Lower lobe of right lung (tissue), 2 donors: ENCODE data around the gene STAMBPL1. TPM values are rescaled to one million over a fixed set of nuclear protein-coding genes. Genes with fewer than 3 reads are reported as not detected.

ENCODE experiments used
- ATAC-seq, 2 donors: fragments of 200-7000 bp; cut with Tn5 transposase; one replicate each; pipeline ENCODE4 v1.9.1; 2020 to 2022; ENCODE audit warnings: mild to moderate bottlenecking in 2 of 2, moderate library complexity in 2 of 2
- DNase-seq: peaks from one replicate; pipeline ENCODE4 v3.0.0-alpha.2; 2020
- H3K27ac ChIP-seq: fragments of 200-600 bp; one replicate; pipeline ENCODE4 v1.8.0; 2022
- H3K27me3 ChIP-seq: fragments of 200-600 bp; one replicate; pipeline ENCODE4 v1.8.0; 2022; ENCODE audit warnings: low read depth
- H3K36me3 ChIP-seq: fragments of 200-600 bp; one replicate; pipeline ENCODE4 v1.8.0; 2022; ENCODE audit warnings: mild to moderate bottlenecking
- H3K4me1 ChIP-seq: fragments of 200-600 bp; one replicate; pipeline ENCODE4 v1.8.0; 2022
- H3K4me3 ChIP-seq: fragments of 200-600 bp; one replicate; pipeline ENCODE4 v1.8.0; 2022; ENCODE audit warnings: mild to moderate bottlenecking
- H3K9me3 ChIP-seq: fragments of 200-600 bp; one replicate; pipeline ENCODE4 v1.8.0; 2022
- CTCF ChIP-seq: fragments of 200-600 bp; IDR thresholded peaks from one replicate; pipeline ENCODE4 v1.8.0; 2022; ENCODE audit warnings: antibody characterized with exemption, mild to moderate bottlenecking
- intact Hi-C: fragments of 100-400 bp; cut with DNase I; formaldehyde crosslinking; loops from one replicate; pipeline ENCODE4 v1.11.0; 2022
- total RNA-seq: library from RNA; stranded (reverse); fragmentation: NEBNext Ultra II Directional; extraction: Animal tissue kit (Norgen Biotek cat#: 25700); gene quantifications from one replicate; pipeline ENCODE4 v1.2.1, GENCODE V29; 2021
- donor health status: DM: no; HTN: yes; CAD: no; lungs with severe emphysema.

The STAMBPL1 gene
- total RNA-seq, 1 donor from 2014 or later = 7.1 TPM

GRCh38 chr10:88943778-88944177 lies 63.7 kb downstream of the STAMBPL1 start:
- intact Hi-C loops = no loop called here
- no peaks in the 10 kb centered on the region for H3K4me1 ChIP-seq
- no peak for TF ChIP-seq CTCF
- H3K36me3 ChIP-seq = peaks cover 38% of the 10 kb centered on the region
- H3K4me3 ChIP-seq = no peak overlapping the region
- no peak overlapping the region for H3K27ac ChIP-seq
- ATAC-seq = no peak
- DNase-seq = no peak
- H3K9me3 ChIP-seq = no peaks in the 10 kb centered on the region
- H3K27me3 ChIP-seq = no peaks in the 10 kb centered on the region

DNA sequence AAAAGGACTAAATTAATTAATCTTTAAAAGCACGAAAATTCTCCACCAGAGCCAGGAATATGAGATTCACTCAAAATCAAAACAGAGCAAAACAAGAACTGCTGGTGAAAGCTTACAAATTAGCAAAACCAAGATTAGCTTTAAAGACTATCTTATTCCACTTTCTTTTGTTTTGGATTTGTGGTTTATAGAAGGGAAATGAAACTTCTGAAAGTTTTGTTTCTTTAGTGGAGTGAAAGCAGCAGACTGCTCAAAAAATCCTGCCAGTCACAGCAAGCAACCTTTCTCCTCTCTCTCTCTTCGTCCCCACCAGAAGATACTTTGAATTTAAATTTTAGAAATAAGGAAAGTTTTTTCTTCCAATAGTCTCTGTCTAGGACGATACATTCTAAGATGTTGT lies 64.8 kb downstream of the STAMBPL1 start:
- ATAC-seq = no peak
- no peak for TF ChIP-seq CTCF
- intact Hi-C loops = no loop called here

DNA sequence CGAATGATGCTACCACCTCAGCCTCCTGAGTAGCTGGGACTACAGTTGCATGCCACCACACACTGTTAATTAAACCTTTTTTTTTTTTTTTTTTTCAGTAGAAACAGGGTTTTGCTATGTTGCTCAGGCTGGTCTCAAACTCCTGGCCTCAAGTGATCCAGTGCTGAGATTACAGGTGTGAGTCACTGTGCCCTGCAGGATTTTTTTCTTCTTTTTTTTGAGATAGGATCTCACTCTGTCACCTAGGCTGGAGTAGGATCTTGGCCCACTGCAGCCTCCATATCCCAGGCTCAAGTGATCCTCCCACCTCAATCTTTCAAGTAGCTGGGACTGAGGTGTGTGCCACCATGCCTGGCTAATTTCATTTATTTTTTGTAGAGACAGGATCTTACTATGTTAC lies 66.2 kb downstream of the STAMBPL1 start:
- intact Hi-C loops = no loop called here
- no peak for TF ChIP-seq CTCF
- DNase-seq (no peak), ATAC-seq (no peak)
- no peaks in the 10 kb centered on the region for H3K9me3 ChIP-seq
- peaks cover 14% of the 10 kb centered on the region for H3K4me1 ChIP-seq
- H3K27ac ChIP-seq = no peak overlapping the region
- H3K36me3 ChIP-seq = peaks cover 23% of the 10 kb centered on the region
- no peaks in the 10 kb centered on the region for H3K27me3 ChIP-seq
- H3K4me3 ChIP-seq = no peak overlapping the region

More for the DNA sequence above, 64.8 kb downstream of the STAMBPL1 start:
- Histone ChIP-seq H3K36me3 (peaks cover 33% of the 10 kb centered on the region), H3K4me1 (no peaks in the 10 kb centered on the region), H3K27ac (no peak overlapping the region), H3K27me3 (no peaks in the 10 kb centered on the region), H3K9me3 (no peaks in the 10 kb centered on the region), H3K4me3 (no peak overlapping the region)
- DNase-seq = no peak

- no peak overlapping the region for H3K27ac ChIP-seq
- intact Hi-C loops = no loop called here
- no peaks in the 10 kb centered on the region for H3K9me3 ChIP-seq
- no peak for TF ChIP-seq CTCF
- no peak for DNase-seq
- peak overlapping the region; percentile 3 for H3K4me3 ChIP-seq
- H3K4me1 ChIP-seq = peaks cover 16% of the 10 kb centered on the region
- ATAC-seq = no peak
- H3K36me3 ChIP-seq = peaks cover 15% of the 10 kb centered on the region
- no peaks in the 10 kb centered on the region for H3K27me3 ChIP-seq
Observed at GRCh38 chr10:88946965-88947590, 67.0 kb downstream of the STAMBPL1 start.

DNA sequence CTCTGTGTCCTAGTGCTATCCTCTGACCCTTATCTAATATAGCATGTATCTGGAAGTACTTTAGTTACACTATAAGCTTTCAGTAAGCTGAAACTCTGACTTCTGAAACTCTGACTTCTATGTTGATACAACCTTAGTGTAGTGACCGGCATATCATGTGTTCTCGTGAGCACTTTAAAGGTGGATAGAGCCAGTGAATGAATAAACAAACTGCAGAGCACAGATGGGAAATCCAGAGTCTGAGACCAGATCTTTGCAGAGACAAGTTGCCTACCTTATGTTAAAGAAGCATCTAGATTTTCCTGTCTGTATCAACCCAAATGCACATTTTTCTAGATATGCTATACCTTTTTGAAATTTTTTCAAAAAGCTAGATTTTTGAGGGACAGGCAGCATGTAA lies 69.0 kb downstream of the STAMBPL1 start:
- peak overlapping the region; percentile 3 for H3K4me3 ChIP-seq
- H3K27me3 ChIP-seq = no peaks in the 10 kb centered on the region
- ATAC-seq (no peak), DNase-seq (no peak)
- no peak for TF ChIP-seq CTCF
- peaks cover 6% of the 10 kb centered on the region for H3K36me3 ChIP-seq
- H3K4me1 ChIP-seq = peaks cover 16% of the 10 kb centered on the region
- H3K27ac ChIP-seq = no peak overlapping the region
- H3K9me3 ChIP-seq = no peaks in the 10 kb centered on the region
- intact Hi-C loops = no loop called here
